ENCODE measurements around the gene GPC3. TPM values are rescaled to one million over a fixed set of nuclear protein-coding genes. Genes with fewer than 3 reads are reported as not detected.

The GPC3 gene
- total RNA-seq, 2 donors from 2014 or later: 16.9 to 22.7 TPM

GRCh38 chrX:133910539-133910938, 74.9 kb downstream of the GPC3 start:
- TF ChIP-seq POLR2A (IDR thresholded peaks at IDR 0.05) (no peak), CTCF (IDR thresholded peaks at IDR 0.05) (no peak)
- ATAC-seq (no peak), DNase-seq (no peak)
- Histone ChIP-seq H3K27me3 (no peaks in the 10 kb centered on the region), H3K4me3 (no peak overlapping the region), H3K4me1 (no peaks in the 10 kb centered on the region), H3K36me3 (replicated peaks in 1 of 2; ENCODE audit: insufficient read depth in 1 of 2, low read depth in 2 of 2) (no peaks in the 10 kb centered on the region), H3K27ac (no peak overlapping the region), H3K9me3 (no peaks in the 10 kb centered on the region)
- intact Hi-C loops (cut with DNase I): no loop called here
- 100% methylated on average over 1 of the region's 1 CpG for WGBS, 2 donors

GRCh38 chrX:133909888-133910287, 75.5 kb downstream of the GPC3 start:
- Histone ChIP-seq H3K27me3 (no peaks in the 10 kb centered on the region), H3K36me3 (replicated peaks in 1 of 2; ENCODE audit: insufficient read depth in 1 of 2, low read depth in 2 of 2) (no peaks in the 10 kb centered on the region), H3K4me3 (no peak overlapping the region), H3K9me3 (no peaks in the 10 kb centered on the region), H3K27ac (no peak overlapping the region), H3K4me1 (no peaks in the 10 kb centered on the region)
- TF ChIP-seq CTCF (IDR thresholded peaks at IDR 0.05) (no peak), POLR2A (IDR thresholded peaks at IDR 0.05) (no peak)
- intact Hi-C loops (cut with DNase I): no loop called here
- DNase-seq (no peak), ATAC-seq (no peak)

- Histone ChIP-seq H3K27me3 (no peaks in the 10 kb centered on the region), H3K9me3 (no peaks in the 10 kb centered on the region), H3K4me3 (no peak overlapping the region), H3K36me3 (replicated peaks in 1 of 2; ENCODE audit: insufficient read depth in 1 of 2, low read depth in 2 of 2) (no peaks in the 10 kb centered on the region), H3K27ac (no peak overlapping the region), H3K4me1 (no peaks in the 10 kb centered on the region)
- DNase-seq (no peak), ATAC-seq (no peak)
- WGBS, 2 donors: 68 to 84% methylated on average over 3 of the region's 3 CpGs
- intact Hi-C loops (cut with DNase I): no loop called here
- TF ChIP-seq CTCF (IDR thresholded peaks at IDR 0.05) (no peak), POLR2A (IDR thresholded peaks at IDR 0.05) (no peak)
Measured at GRCh38 chrX:133908223-133908955, 77.0 kb downstream of the GPC3 start.

GRCh38 chrX:133907606-133908005, 77.8 kb downstream of the GPC3 start:
- no peaks in the 10 kb centered on the region for H3K4me1 ChIP-seq
- no peaks in the 10 kb centered on the region for H3K9me3 ChIP-seq
- no peaks in the 10 kb centered on the region for H3K27me3 ChIP-seq
- WGBS, 2 donors: 76 to 83% methylated on average over 2 of the region's 2 CpGs
- no peak overlapping the region for H3K27ac ChIP-seq
- intact Hi-C loops (cut with DNase I): no loop called here
- ATAC-seq (no peak), DNase-seq (no peak)
- H3K4me3 ChIP-seq: no peak overlapping the region
- no peak for TF ChIP-seq POLR2A (IDR thresholded peaks at IDR 0.05)
- TF ChIP-seq CTCF (IDR thresholded peaks at IDR 0.05): no peak
- no peaks in the 10 kb centered on the region for H3K36me3 ChIP-seq (replicated peaks in 1 of 2; ENCODE audit: insufficient read depth in 1 of 2, low read depth in 2 of 2)

- DNase-seq (no peak), ATAC-seq (no peak)
- no peaks in the 10 kb centered on the region for H3K9me3 ChIP-seq
- no peaks in the 10 kb centered on the region for H3K27me3 ChIP-seq
- H3K27ac ChIP-seq: no peak overlapping the region
- TF ChIP-seq POLR2A (IDR thresholded peaks at IDR 0.05) (no peak), CTCF (IDR thresholded peaks at IDR 0.05) (no peak)
- no peak overlapping the region for H3K4me3 ChIP-seq
- WGBS, 2 donors: 75% methylated on average over 1 to 2 of the region's 3 CpGs
- intact Hi-C loops (cut with DNase I): no loop called here
- H3K36me3 ChIP-seq (replicated peaks in 1 of 2; ENCODE audit: insufficient read depth in 1 of 2, low read depth in 2 of 2): no peaks in the 10 kb centered on the region
- no peaks in the 10 kb centered on the region for H3K4me1 ChIP-seq
Measured at GRCh38 chrX:133905305-133905704, 80.1 kb downstream of the GPC3 start.
